HG03039 (cell line): Measurements from ENCODE around the gene BEND5.
A peak's percentile ranks its signal among the peaks of the same experiment; 100 is the strongest.

Experiments
- ATAC-seq: cut with Tn5 transposase; IDR thresholded peaks from one replicate; pipeline ENCODE4 v1.9.1; 2021; ENCODE audit warnings: mild to moderate bottlenecking, moderate library complexity; ENCODE audit not compliant: unreplicated experiment

Gene BEND5

DNA sequence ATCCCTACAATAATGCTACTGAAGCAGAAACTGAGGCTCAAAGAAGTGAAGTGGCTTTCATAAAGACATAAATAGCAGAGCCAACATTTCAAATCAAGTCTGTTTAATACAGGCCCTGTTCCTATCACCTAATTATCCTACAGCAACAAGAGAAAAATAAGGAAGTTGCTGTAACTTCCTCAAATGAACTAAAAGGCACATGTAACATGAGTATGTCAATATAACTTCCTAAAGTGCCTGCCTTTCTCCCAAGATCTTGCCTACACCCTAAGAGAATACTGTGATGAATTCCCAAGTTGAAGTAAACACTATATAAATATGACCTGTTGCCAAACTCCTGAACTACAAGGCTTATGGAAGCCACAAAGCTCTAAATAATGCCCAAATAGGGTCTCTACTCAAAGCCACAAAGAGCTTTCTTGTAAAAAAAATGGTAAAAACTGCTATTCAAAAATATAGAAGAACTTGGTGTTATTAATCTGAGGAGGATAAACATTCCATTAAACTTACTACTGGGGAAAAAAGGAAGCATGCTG lies 8.6 kb downstream of the BEND5 start:
- no peak for ATAC-seq

DNA sequence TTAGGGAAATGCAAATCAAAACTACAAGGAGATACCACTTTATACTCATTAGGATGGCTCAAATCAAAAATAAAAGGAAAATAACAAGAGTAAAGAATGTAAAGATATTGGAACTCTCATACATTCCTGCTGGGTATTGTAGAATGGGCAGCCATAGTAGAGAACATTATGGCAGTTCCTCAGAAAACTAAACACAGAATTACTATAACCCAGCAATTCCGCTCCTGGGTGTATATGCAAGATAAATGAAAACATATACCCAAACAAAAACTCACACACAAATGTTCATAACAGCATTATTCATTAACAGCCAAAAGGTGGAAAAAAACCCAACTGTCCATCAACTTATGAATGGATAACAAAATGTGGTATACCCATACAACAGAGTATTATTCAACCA lies 11.4 kb downstream of the BEND5 start:
- no peak for ATAC-seq

DNA sequence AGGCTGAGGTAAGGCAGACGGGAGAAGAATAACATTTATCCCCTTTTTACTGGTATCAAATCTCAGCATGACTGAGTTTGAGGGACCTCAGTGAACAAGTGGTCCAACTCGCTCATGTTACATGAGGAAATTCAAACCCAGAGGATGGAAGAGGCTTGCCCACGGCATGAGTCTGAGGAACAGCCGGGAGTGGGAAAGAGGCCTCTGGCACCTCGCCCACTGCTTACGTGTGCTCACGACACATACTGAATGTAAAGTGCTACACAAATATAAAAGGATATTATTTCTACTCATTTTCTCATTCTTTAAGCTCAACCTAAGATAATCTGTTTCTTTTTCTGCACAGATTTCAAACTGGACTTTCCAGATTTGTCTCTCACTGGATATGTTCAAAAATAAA lies 14.7 kb downstream of the BEND5 start:
- ATAC-seq = no peak

DNA sequence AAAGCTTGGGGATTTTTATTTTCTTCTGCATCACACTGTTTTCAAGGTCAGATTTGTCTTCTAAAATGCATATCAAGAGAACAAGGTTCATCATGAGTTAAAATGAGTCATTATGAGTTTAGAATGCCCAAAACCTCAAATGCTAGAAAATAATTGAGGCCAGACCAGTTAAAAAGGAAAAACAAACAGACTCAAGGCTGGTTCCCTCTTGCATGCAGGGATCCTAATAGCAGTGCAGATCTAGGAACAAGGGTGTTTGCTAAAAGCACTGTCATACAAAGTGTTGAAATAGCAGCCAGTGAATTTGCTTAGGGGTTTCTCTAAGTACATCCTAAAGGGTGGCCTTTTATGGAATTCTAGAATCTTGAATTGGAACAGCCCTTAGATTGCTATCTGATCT lies 15.3 kb downstream of the BEND5 start:
- no peak for ATAC-seq

DNA sequence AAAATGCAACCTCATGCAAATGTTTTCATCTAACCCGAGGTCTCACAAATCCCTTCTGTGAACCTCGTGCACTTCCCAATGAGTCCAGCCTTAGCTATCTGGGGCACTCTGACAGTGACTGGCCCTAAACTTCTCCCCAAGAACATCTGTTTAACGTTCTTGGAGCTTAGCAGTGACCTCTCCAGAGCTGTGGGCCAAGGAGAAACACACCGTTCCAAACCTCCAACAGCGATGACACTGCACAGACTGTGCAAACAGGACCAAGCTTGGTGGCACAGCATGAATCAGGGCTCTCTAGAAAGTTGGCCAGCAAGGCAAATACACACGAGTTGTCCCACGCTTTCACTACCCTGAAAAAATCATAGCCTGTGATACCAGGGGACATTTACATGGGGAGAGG lies 15.8 kb downstream of the BEND5 start:
- ATAC-seq = no peak

DNA sequence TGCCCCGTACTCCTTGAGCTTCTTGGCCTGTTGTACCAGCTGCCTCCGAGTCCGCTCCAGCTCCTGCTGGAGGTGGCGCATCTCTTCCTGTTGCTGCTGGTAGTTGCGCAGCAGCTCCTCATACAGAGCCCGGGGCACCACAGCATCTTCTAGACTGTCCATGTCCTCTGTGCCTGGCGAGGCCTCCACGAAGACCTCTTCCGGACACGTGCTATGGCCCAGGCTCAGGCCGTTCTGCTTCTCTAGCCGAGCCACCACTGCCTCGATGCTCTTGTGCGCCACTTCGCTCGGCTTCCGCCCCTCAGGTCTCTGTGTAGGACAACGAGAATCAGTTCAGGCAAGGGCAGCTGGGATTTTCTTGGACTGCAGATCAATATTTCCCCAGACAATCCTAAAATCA lies 17.7 kb downstream of the BEND5 start:
- no peak for ATAC-seq

DNA sequence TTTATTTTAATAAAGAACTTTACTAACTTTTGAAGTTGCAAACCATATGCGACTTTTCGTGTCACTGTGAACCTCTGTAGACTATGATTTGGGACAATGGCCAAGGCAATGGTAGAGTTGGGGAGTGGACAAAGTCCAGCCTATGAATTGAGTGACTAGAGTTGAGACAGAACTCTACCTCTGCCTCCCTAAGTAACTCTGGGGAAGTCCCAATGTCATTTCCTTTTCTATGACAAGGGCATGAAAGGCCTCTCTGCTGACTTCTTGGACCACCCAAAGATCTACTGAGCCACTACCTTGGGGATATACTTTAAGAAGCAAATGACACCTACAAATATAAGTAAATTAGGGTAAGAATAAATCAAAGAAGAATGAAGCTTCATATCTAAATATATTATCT lies 19.3 kb downstream of the BEND5 start:
- peak; percentile 52 for ATAC-seq

DNA sequence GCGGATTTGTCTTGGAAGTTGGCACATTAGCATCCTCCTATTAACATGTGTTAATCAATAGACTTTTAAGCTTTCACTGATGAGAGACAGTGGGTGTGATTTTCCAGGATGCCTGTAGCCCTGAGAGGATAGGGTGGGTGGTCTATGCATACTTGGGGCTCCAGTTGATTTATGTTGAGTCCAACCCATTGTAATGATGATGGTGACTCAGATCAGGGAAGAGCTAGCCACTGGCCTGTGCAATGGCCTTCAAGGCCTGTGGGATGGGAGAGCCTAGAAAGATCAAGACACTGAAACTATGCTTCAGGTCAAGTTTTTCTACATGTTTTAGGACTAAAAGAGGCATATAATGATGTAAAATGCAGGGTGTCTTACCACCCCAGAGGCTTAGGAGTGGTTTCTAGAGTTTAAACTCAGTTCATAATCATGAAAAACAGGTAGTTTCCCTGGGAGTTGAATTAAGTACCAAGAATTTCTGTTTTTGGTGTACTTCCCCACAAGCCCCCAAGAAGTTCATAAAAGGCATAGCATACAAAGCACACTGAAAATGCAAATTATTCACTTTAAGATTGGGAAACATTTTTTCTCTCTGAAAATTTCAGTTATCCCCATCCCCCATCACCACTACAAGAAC lies 19.9 kb downstream of the BEND5 start:
- ATAC-seq = no peak

DNA sequence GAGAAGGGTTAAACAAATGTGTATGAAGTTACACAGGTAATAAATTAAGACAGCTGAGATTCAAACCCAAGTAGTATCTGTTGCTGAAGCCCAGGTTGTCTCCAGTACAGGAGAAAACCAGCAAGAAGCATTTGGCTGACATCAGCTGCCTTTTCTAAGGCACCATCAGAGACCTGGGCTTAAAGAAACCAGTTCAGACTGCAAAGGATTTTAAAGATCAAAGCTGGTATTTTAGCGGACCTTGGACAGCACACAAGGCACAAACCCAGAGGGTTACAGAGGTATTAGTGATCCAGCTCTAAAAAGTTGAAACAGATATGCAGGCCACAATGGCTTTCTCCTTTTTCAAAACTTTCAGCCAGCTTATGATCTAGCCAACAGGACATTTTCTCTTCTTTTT lies 23.4 kb downstream of the BEND5 start:
- ATAC-seq = no peak

DNA sequence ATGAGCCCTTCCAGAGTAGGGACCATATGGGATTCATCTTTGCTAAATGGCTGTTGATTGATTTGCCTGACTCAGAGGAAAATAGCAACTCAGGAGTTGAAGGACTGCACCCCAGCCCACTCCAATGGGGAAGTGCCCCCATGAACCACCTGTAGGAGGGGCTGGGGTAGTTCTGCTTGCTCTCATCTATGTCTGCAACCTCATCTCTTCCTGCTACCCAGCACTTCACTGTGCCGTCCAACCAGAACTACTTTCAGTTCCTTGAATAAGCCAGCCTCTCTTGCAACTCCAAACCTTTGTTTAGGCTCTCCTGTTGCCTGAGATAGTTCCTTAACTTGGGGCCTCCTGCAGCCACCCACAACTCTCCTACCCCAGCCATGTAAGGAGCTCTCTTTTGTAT lies 26.6 kb downstream of the BEND5 start:
- peak; percentile 69 for ATAC-seq

DNA sequence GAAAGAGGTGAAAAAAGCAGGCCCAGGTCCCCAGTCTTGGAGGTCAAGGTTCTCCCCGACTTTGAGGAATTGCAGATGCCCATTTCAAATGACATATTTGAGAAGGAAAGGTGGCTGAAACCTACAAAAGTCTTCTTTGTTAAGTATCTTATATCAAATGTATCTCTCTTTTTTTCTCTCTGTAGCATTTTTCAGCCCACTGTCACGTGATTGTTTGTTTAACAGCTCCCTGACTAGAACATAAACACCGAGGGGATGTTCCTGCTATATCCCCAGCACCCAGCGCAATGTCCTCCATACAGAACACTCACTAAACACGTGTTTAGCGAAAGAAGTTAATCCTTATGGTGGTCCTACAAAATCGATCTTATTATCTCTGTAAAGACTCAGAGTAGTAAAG lies 27.6 kb downstream of the BEND5 start:
- ATAC-seq = no peak

DNA sequence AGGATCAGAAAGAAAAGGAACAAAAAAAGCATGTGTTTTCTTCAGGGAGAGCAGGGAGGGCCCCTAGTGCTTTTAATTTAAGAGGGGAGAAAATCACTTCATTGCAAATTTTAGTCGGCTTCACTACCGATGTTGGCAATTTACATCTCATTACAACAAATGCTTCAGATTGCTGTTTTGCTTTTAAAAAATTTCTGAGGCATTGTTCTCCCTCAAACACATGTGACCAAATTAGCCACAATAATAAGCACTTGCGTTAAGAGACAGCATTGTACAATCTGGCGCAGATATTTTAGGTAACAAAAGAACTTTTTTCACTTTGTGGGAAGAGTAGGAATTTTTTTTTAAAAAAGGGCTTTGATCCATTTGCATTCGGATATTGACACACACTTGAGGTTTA lies 29.8 kb downstream of the BEND5 start:
- ATAC-seq = no peak

DNA sequence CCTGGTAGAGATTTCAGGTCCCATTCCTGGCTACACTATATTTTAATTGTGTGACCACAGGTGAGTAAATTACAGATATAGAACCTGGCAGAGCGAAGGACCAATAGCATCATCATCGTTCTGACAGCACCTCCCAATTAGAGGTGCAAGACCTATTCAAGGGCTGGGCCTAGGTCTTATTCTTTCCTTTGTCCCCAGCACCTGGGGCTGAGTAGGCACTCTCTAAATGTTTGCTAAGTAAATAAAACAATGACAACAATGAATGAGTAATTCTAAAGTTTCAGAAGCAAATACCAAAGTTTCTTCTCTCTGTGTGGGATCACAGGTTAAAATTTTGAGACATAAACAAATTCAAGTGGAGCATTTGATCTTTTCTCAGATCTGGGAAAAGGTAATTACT lies 32.7 kb downstream of the BEND5 start:
- ATAC-seq = no peak

DNA sequence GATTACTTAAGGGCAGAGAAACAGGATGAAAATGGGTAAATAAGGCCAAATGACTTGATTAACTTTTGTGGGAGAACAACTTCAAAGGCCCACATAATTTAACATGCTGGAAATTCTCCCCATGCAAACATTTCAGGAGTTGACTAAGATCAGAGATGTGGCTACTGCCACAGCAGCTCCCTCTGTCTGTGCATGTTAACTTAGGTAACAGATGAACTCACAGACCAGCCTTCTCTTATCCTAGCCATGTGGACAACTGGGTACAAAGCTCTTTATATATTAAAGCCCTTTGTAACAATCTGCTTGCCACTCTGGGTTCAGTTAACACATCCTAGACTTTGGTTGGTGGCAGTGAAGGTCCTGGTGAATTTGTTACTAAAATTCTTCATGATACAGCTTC lies 33.2 kb downstream of the BEND5 start:
- ATAC-seq = no peak

DNA sequence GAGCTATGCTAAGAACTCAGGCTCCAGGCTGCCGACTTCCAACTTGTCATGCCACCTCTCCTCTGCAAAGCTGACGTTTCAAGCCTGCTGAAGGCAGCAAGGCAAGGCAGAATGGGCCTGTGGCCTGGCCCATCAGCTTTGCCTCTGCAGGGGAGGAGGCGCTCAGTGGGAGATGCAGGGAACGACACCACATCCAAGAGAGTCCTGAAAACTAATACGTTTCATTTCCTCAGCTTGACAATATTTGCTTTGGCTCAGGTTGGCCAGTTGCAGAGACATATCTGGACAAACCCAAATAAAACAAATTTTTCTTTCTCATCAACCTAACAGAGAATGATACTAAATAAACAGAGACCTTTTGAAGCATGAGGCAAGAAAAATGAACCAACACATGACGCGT lies 35.3 kb downstream of the BEND5 start:
- no peak for ATAC-seq

DNA sequence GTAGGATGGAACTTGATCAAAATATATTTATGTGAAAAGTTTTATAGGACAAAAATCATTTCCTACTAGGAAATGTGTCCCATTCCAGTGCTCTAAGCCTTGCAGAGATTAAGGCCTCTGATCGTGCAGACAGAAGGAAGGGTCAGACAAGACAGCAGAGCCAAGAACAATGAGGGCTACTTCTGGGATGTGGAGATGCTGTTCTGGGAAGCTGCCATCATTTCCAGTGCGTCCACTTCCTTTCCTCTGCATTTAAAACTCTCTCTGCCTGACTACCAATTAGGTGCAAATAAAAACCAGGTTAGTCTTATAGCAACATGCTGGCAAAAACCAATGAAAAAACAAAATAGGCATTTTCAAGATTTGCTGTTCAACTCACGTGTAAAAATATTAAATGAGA lies 36.1 kb downstream of the BEND5 start:
- ATAC-seq = no peak

DNA sequence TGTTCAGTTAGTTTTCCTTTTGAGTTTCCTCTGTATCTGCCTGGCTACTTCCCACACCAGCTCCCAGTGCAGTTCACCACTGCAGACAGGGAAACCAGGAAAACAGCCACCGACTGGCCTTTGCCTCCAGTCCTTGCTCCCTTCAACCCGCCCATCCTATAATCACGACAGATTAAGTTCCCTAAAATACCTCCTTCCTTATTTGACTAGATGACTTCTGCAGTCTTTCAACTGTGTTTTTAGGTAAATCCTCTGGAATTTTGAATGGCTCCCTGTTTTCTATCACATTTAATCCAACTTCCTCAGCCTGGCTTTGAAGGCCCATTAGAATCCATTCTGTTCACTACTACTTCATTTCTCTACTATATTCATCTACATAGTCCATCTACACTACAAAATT lies 37.6 kb downstream of the BEND5 start:
- ATAC-seq = no peak

DNA sequence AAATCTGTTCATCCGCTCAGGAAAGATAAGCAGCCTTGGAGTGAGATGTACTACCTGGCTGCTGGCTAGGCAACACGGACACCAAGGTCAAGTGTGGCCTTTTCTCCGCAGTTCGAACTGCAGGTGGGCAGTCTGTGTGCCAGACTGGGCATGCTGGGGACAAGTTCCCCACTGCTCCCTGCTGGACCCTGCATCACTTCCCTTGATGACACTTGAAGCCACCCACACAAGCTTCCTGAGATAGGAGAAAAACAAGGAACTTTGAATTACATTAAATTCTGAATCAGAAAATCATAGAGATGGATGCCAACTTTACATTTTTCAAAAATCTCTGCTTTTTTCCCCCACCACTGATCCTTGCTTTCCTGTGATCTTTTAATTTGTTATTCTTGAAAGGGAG lies 38.3 kb downstream of the BEND5 start:
- no peak for ATAC-seq

DNA sequence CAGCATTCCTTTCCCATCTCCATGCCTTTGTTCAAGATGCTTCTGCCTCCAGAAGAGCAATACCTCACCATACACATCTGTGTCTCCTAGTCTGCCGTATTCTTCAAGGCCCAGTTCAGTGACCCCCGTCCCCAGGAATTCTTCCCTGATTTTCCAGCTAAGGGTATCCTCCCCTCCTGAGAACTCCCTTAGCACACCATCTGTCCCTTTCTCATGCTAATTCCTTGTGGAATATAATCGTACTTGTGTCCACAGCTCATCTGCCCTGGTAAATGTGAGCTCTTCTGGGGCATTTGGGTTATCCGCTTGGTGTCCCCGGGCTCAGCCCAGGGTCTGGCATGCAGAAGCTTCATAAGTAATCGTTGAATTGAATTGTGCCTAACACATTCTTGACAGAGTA lies 40.9 kb downstream of the BEND5 start:
- ATAC-seq = no peak

DNA sequence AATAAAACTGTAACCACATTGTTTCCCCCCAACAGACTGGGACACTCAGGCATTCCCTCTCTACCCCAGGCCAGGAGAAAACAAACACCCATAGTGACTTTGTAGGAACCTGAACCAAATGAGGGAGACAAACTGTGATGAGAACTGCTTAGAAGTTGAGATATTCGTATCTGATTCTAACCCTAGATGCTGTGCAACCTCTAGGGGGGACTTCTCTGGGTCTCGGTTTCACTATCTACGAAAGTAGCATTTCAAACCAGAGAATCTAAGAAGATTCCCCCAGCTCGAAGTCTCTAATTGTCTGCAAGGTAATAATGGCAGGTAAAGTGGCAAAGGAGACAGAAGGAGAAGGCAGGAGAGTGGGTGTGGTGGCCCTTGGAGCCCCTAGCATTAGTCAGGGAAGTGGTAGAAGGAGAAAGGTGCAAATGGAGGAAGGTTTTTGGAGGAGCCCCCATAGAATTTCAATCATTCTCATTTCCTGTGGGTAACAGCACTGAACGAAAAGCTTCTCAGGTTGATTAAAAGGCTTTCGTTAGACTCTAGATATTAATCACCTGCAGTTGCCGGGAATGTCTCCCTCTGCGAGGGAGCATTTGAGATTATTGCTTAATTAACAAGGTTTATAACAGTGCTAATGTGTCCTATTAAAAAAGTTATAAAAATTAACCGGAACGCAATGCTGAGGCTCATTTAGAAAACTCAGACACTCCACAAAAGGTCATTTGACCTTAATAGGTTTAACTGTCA lies 46.4 kb downstream of the BEND5 start:
- peak; percentile 61 for ATAC-seq

DNA sequence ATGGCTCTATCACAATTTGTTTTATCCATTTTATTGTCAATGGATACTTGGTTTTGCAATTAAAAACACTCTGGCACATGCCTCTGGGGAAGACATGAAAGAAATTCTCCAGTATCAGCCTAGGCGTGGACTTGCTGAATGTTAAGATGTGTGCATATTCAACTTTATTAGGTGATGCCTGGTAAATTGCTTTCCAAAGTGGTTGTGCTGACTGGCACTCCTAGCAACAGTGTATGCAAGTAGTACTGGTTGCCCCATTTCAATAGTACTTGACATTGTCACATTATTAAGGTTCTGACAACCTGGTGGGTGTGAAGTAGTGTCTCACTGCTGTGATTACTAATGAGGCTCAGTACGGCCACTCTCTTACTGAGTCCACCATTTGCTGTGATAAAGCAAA lies 48.1 kb downstream of the BEND5 start:
- ATAC-seq = no peak

DNA sequence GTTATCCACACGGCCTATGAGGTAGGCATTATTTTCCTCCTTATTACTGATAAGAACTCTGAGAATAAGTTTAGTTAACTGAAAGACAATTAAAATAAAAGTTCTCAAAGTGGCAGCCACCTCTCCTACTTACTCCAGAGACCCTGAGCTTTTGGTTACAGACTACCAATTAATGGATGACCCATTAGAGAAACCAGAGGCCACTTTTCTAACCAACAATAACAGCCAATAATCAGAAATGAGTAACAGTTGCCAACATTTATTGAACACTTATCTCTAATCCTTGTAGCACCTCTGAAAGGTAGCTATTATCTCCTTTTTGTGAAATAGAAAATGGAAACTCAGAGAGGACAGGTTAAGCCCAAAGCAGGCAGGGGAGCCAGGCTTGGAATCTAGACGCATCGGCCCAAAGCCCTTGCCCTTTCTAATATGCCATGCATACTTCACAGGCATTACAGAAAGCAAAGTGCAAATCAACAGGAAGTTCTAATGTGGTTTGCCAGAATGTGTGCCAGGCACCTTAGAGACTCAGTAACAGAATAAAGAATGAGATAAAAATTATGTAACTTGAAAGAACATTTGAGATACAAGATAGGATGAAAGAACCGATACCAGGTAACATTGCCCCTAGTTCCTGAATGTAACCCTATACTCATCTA lies 50.0 kb downstream of the BEND5 start:
- no peak for ATAC-seq
